ENCODE measurements around the gene NID2.

Gene NID2

GRCh38 chr14:52053044-52053443 is 15.8 kb downstream of the NID2 start:
- FAIRE-seq (no peak), DNase-seq (ENCODE audit: low spot score) (no peak)

DNA sequence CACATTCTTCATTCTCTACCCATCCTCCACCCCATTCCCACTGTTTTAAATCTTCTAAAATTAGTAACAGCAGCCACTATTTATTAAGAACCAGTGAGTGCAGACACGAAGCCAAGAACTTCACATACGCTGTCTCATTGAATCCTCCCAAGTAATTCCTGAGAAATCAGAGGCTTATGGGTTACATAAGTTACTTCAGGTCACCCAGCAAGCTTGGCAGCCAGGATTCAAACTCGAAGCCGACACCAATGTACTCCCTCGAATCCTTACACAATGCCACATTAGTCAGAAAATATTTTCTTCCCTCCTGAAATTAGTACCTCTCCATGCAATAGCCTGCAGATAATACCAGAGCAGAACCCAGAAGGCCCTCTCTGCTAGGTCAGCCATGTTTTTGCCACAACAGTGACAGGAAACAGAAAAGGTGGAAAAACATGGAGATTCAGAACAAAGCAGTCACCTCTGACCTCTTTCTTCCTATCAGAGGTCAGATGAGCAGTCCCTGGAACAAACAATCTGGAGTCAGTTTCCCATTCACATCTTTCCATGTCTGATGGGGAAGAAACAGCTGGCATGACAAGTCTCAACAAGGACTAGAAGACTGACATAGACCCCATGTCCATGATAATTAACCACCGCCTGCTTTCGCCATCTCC is 16.4 kb downstream of the NID2 start:
- DNase-seq (ENCODE audit: low spot score) = no peak
- no peak for FAIRE-seq

GRCh38 chr14:52051871-52052270 is 17.0 kb downstream of the NID2 start:
- FAIRE-seq (no peak), DNase-seq (ENCODE audit: low spot score) (no peak)

GRCh38 chr14:52051251-52051650 is 17.6 kb downstream of the NID2 start:
- FAIRE-seq (no peak), DNase-seq (ENCODE audit: low spot score) (no peak)

- DNase-seq (ENCODE audit: low spot score) (no peak), FAIRE-seq (peak; percentile 74)
These were observed 18.9 kb downstream of the NID2 start for GRCh38 chr14:52049721-52050588.

GRCh38 chr14:52049271-52049670 is 19.6 kb downstream of the NID2 start:
- FAIRE-seq (no peak), DNase-seq (ENCODE audit: low spot score) (no peak)

DNA sequence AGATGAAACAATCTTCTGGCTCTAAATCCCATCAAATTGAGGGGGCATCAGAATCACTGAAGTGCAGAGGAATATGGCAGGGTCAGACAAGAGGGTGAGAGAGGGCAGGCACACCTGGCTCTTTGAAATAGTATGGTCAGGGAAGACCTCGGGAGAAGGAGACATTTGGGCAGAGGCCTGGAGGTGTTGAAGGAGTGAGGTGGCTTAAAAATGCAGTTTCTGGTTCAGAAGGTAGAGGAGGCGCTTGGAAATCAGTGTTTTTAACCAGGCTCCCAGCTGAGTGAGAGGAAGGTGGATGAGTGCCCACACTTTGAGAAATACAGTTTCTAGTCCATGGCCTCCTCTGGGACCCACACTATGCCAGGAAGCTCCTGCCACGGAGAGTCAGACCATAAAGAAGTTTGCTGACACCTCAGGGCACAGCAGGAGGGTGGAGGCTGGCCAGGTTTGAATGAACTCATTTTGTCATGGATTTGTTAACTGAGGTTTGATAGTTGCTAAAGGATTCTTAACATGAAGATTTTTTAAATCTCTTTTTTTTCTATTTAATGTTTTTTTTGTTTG is 20.1 kb downstream of the NID2 start:
- FAIRE-seq (no peak), DNase-seq (ENCODE audit: low spot score) (no peak)

DNA sequence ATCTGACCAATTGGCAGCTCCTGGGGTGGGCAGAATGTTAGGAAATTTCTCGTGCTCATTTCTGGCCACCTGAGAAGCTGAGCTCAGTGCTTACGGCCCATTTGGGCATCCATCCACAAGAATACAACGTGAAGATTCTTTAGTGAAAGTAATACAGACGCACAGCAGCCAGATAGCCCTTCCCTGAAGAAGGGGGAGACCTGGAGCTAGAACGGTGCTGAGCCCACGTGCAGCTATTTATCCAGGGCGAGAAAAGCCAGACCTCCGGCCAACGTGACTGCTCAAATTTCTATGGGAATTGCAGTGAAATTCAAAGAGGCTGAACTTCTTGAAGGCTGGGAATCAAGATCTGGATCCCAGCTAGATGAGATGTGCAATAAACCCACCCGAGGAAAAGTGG is 20.7 kb downstream of the NID2 start:
- DNase-seq (ENCODE audit: low spot score) (no peak), FAIRE-seq (no peak)

- FAIRE-seq = peak; percentile 70
- no peak for DNase-seq (ENCODE audit: low spot score)
These were observed 22.4 kb downstream of the NID2 start for GRCh38 chr14:52046376-52046917.

DNA sequence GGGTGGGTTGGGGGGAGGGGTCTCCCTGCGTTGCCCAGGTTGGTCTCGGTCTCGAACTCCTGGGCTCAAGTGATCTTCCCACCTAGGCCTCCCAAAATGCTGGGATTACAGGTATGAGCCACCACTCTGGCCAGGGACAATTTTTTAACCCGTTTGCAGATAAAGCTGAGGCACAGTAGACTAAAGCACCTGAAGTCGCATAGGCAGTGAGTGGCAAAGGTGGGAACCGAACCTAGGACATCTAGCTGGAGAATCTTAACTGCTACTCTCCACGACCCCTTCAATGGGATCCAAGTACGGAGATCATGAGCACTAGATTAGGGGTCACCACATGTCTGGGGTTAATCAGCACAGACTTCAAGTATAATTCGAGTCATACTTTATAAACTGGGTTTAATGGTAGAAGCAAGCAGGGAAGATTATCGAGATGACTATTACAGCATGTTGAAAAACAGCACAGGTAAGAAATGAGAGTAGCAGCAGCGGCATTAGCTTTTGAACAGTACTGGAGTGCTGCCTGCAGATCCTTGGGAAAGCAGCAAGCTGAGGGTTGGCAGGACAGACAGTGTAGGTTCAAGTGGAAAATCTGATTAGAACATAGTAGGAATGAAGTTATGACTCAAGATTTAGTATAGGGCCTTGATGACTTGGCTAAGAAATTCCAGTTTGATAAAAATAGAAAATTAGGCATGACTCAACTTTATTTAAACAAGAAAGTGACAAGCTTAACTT is 23.9 kb downstream of the NID2 start:
- peak; percentile 77 for FAIRE-seq

DNA sequence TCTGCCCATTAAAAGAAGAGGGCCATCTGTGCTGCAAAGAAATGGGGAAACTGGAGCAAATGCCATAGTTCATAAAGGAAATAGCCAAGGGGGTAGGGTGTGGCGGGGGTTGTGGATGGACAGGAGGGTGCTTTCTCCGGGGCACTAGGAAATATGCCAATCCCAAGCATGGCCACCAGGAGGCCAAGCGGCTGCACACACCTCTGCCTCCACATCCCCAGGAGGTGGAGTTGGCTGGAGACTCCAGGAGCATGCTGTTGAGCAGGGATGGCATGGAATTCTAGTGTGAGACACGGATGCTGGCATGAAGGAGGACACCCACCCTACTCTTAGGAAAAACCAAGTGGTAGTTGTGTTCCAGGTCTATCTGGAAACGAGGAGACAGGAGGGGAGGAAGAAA is 25.2 kb downstream of the NID2 start:
- FAIRE-seq (no peak), DNase-seq (ENCODE audit: low spot score) (peak; percentile 82)

More for the DNA sequence above, 23.9 kb downstream of the NID2 start:
- DNase-seq (ENCODE audit: low spot score) = peak; percentile 59

- DNase-seq (ENCODE audit: low spot score) = no peak
- FAIRE-seq = no peak
These were observed 26.2 kb downstream of the NID2 start for GRCh38 chr14:52042371-52043289.

DNA sequence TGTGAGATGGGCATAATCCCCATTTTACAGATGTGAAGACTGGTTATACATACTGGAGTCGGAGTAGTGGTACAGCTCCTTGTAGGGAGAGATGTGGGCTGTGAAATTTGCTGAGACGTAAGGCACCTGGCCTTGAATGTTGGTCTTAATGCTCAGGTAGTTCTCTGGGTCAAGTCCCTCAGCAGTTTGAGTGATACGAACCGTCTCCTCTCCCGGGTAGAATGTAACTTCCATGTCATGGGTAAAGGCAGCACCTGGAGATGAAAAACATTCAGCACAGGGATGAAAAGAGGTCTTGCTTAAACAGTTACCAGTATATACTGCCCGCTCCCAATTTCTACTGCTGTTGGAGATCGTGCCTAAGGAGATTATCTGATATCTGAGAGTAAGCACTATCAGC is 28.3 kb downstream of the NID2 start:
- no peak for FAIRE-seq
- DNase-seq (ENCODE audit: low spot score) = no peak

DNA sequence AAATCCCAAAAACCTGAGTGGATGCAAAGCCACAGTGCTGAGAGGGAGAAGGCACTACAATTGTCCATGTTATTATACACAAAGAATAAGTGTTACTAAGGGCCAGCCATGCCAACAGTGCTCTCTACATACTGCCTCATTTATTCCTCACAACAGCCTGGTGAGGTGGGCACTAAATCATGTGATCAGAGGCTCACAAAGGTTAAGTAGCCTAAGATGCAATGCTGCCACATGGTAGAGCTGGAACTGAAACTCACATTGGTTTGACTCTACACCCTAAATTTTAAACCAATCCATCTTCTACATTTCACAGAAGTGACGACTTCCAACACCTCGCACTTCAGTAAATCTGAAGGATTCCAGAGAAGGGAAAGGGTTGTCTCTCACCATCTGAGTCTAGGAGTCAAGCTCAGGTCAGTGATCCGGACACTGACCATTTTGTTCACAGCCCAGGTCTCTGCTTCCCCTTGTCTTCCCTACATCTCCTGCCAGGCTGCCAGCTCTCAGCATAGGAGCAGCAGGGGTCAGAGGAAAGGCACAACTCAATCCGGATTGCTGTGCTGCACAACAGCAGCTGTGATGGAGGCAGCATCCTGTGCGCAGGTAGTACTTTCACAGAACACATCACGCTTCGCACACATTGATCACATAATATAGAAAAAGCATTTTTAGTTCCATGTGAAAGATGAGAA is 29.6 kb downstream of the NID2 start:
- FAIRE-seq = peak; percentile 5

GRCh38 chr14:52033101-52033642 is 35.7 kb downstream of the NID2 start:
- no peak for DNase-seq (ENCODE audit: low spot score)
- no peak for FAIRE-seq

More for the DNA sequence above, 29.6 kb downstream of the NID2 start:
- DNase-seq (ENCODE audit: low spot score) = no peak

DNA sequence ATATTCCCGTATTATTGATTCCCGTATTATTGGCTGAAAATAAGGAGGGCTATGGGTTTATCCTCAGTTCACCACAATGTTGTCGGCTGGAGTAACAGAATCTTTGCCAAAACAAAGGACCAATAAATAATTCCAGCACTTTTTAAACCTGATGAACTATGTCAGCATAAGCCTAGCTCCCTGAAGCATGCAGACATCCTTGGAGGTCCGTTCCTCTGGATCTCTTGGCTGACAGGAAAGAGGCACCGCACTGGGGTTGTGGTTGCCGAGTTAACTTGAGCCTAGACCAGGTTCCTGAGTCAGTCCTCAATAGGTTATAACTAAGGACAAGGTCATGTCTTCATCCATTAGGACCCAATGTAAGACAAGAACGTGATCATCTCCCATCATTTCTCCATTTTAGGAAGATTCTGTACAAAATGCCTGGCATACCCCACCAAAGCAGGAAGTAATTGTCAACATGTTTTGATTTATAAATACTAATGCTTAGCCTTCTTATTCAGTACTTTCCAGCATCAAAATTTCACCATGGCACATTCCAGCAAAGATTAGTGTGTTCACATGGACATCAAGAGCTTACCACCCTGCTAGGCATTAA is 36.6 kb downstream of the NID2 start:
- FAIRE-seq = no peak

GRCh38 chr14:52031781-52032180 is 37.1 kb downstream of the NID2 start:
- FAIRE-seq (no peak), DNase-seq (ENCODE audit: low spot score) (no peak)

More for the DNA sequence above, 36.6 kb downstream of the NID2 start:
- DNase-seq (ENCODE audit: low spot score) = no peak

DNA sequence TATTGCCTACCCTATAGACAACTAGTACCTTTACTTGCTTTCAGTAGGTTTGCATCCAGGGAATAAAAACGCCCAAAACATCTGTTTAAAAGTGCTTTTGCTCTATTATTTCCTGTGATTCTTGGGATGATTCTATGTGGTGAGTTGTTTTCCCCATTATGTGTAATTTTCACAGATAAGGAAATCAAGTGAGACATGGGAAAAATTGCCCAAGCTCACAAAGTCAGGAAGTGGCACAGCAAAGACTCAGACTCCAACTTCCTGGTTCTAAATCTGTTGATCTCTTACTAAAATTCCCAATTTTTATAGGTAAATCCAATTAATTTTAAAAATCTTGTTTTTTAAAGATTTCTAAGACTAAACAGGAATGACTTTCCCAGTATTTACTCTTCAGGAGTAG is 39.0 kb downstream of the NID2 start:
- FAIRE-seq (no peak), DNase-seq (ENCODE audit: low spot score) (no peak)

DNA sequence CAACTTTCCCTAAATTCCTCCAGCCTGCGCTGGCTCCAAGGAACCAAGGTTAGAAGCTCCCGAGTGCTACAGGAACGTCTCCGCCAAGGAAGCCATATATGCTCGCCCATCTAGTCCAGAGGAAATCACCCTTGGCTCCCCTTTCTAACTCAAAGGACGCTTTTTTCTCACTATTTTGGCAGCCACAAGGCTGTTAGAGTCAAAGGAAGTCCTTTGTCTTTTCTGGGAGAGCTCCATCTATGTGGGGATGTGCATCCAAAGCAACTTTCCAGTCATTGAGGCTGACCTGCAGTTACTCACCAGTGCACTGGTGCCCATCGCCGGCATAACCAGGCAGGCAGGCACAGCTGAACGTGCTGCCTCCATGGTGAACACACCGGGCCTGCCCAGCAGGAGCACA is 42.0 kb downstream of the NID2 start:
- DNase-seq (ENCODE audit: low spot score) (no peak), FAIRE-seq (peak; percentile 94)

All from urothelium cell line (cell line).